ENCODE results near the gene NFATC2.

DNA sequence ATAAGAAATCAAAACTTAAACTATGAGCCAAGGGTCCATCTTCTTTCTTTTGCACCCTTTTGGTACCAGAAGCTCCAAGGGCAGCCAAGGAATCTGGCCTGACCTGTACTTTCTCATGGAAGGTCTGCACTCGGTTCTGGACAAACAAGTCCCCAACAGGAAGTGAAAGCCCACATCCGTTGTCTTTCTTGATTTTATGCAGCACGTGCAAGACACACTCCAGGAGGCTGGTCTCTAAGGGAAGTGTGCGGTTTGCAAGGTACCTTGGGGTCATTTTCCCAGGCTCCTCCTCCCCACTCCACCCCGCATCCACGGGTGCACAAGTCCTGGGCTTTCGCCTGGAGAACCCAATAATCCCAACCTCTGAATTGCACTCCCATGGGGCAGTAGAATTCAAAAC, 101.9 kb downstream of the NFATC2 start:
- TF ChIP-seq, protein P1, sequence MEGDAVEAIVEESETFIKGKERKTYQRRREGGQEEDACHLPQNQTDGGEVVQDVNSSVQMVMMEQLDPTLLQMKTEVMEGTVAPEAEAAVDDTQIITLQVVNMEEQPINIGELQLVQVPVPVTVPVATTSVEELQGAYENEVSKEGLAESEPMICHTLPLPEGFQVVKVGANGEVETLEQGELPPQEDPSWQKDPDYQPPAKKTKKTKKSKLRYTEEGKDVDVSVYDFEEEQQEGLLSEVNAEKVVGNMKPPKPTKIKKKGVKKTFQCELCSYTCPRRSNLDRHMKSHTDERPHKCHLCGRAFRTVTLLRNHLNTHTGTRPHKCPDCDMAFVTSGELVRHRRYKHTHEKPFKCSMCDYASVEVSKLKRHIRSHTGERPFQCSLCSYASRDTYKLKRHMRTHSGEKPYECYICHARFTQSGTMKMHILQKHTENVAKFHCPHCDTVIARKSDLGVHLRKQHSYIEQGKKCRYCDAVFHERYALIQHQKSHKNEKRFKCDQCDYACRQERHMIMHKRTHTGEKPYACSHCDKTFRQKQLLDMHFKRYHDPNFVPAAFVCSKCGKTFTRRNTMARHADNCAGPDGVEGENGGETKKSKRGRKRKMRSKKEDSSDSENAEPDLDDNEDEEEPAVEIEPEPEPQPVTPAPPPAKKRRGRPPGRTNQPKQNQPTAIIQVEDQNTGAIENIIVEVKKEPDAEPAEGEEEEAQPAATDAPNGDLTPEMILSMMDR (conservative IDR thresholded peaks at IDR 0.05; ENCODE audit: low read depth, low read length) = no peak
- TF ChIP-seq MXI1 (IDR thresholded peaks at IDR 0.05; ENCODE audit: borderline replicate concordance, low read depth, low read length) (no peak), SMC3 (IDR thresholded peaks at IDR 0.05; ENCODE audit: low read depth, low read length) (no peak), POLR2A (IDR thresholded peaks at IDR 0.05; ENCODE audit: low read depth, low read length) (no peak), BHLHE40 (IDR thresholded peaks at IDR 0.05; ENCODE audit: low read depth, low read length) (no peak)
- TF ChIP-seq, protein P2, sequence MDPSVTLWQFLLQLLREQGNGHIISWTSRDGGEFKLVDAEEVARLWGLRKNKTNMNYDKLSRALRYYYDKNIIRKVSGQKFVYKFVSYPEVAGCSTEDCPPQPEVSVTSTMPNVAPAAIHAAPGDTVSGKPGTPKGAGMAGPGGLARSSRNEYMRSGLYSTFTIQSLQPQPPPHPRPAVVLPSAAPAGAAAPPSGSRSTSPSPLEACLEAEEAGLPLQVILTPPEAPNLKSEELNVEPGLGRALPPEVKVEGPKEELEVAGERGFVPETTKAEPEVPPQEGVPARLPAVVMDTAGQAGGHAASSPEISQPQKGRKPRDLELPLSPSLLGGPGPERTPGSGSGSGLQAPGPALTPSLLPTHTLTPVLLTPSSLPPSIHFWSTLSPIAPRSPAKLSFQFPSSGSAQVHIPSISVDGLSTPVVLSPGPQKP (IDR thresholded peaks at IDR 0.05; ENCODE audit: borderline replicate concordance, low read depth, low read length) = no peak

Measured in IMR-90 (cell line).